HG02642 (cell line): ENCODE data around the gene CTBP1.

Experiments
- ATAC-seq: cut with Tn5 transposase; IDR thresholded peaks from one replicate; pipeline ENCODE4 v1.9.1; 2021; ENCODE audit warnings: mild to moderate bottlenecking; ENCODE audit not compliant: unreplicated experiment, poor library complexity

CTBP1 gene

GRCh38 chr4:1201851-1202525 is 46.9 kb downstream of the CTBP1 start:
- peak; percentile 33 for ATAC-seq

- peak; percentile 12 for ATAC-seq
These were observed 48.4 kb downstream of the CTBP1 start for GRCh38 chr4:1200425-1201035.

- no peak for ATAC-seq
These were observed 49.2 kb downstream of the CTBP1 start for GRCh38 chr4:1199556-1200331.

GRCh38 chr4:1198098-1198844 is 50.7 kb downstream of the CTBP1 start:
- no peak for ATAC-seq

GRCh38 chr4:1196421-1197183 is 52.3 kb downstream of the CTBP1 start:
- ATAC-seq: no peak

- no peak for ATAC-seq
These were observed 53.0 kb downstream of the CTBP1 start for GRCh38 chr4:1195891-1196401.

GRCh38 chr4:1195109-1195671 is 53.7 kb downstream of the CTBP1 start:
- ATAC-seq: no peak

- ATAC-seq: no peak
These were observed 54.7 kb downstream of the CTBP1 start for GRCh38 chr4:1194010-1194900.

GRCh38 chr4:1193206-1194009 is 55.5 kb downstream of the CTBP1 start:
- no peak for ATAC-seq

GRCh38 chr4:1192493-1193205 is 56.3 kb downstream of the CTBP1 start:
- no peak for ATAC-seq

GRCh38 chr4:1192091-1192492 is 56.8 kb downstream of the CTBP1 start:
- ATAC-seq: no peak

- no peak for ATAC-seq
These were observed 57.3 kb downstream of the CTBP1 start for GRCh38 chr4:1191621-1192020.

- no peak for ATAC-seq
These were observed 61.7 kb downstream of the CTBP1 start for GRCh38 chr4:1187182-1187581.

GRCh38 chr4:1183985-1184773 is 64.8 kb downstream of the CTBP1 start:
- ATAC-seq: peak; percentile 69

- ATAC-seq: no peak
These were observed 66.6 kb downstream of the CTBP1 start for GRCh38 chr4:1182313-1182712.

- ATAC-seq: no peak
These were observed 68.3 kb downstream of the CTBP1 start for GRCh38 chr4:1180663-1181062.
